Stimulated activated CD8-positive, alpha-beta memory T cell treated with anti-CD3 and anti-CD28 coated beads, Interleukin-4, amount 100 ng/mL, for 24 hours (primary cell): ENCODE measurements around the gene PMEPA1.

Experiments
- DNase-seq: peaks from one replicate; pipeline ENCODE4 v3.0.0-alpha.2; 2020; ENCODE audit warnings: low read depth

The PMEPA1 gene

DNA sequence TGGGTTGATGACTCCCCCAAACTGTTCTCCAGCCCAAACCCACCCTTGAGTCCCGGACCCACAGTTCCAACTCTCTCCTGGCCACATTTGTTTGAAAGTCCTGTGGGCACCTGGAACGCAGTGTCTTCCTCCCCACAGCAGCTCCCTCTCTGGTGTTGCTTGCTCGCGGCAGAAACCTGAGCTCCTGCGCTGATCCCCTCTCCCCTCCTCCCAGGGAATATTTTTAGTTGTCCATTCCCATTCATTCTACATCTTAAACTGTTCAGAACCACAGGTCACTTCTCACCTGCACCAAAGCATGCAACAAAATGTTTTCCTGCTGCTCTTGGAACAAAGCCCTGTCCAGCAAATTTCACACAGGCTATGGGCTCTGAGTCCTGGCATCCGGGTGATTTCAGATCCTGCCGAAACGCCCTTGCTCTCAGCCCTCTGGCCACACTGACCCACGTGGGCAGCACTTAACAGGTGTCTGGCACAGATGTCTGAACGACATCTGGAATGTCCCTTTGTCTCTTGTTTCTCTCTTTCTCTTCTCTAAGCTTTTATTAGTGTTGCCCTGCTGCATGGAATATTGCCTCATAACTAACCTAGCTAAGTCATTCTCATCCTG is 27.0 kb upstream of the PMEPA1 start:
- DNase-seq, result no peak

DNA sequence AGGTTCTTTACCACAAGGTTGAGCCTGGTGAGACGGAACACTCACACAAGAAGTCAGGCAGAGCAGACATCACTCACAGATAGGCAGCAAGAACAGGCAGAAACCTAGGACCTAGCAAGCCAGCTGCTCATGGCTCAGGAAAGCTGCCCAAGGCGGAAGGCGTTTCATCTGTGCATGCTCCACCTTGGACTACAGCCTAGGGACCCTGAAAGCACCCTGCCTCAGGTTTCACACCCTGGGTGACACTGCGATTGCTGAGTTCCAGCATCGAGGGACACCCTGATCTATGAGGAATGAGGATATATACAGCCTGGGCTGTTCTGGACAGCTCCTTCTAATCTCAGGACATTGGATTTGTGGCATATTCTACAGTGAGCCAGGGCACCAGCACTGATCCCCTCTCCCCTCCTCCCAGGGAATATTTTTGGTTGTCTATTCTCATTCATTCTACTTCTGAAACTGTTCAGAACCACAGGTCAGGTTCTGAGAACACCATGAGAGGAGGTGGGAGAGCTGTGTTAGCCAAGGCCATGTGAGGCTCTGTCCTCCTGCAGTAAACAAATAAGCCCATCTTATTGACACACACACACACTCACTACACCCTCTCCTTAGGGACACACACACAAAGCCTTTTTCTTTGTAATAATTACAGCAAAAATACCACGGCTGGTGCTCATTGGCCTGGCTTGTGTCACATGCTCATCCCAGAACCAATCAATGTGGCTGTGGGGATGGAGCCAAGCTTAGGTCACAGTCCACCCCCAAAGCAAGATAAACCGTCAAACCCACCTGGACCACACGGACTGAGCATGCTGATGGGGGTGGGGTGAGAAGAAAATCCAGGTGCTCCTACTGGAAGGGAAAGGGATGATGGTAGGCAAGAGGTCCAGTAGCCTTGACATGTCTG is 26.3 kb upstream of the PMEPA1 start:
- DNase-seq, result no peak

DNA sequence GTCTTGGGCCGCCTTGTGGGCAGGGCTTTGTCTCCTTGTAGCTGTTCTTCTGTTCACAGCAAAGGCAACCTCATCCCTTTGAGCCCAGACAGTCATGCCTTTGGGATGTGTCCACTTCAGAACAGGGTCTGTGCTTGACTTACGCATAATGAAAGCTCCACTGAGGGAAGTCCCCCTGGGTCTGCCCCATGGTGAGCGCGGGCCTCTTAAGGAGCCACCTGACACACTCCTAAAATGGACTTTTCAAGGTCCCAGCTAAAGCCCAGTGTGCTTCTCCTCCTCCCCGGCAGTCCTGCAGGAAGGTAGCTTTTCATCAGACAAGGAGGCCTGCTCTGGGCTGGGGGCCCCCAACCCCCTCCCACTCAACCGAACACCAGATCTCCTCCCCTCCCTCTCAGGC is 24.9 kb upstream of the PMEPA1 start:
- no peak for DNase-seq

DNA sequence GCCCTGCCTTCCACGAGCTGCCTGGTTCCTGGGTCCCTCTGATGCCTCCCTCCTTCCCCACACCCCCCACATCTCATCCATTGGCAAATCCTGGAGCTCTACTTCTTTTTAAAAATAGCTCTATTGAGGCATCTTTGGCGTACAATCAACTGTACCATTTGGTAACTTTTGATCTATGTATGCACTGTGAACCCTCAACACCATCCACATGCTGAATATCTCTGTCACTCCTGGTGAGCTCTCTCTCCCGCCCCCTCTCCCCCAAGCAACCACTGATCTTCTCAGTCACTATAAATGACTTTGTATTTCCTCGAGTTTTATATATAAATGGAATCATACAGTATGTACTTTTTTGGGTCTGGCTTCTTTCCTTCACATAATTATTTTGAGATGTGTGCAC is 22.4 kb upstream of the PMEPA1 start:
- DNase-seq, result no peak

DNA sequence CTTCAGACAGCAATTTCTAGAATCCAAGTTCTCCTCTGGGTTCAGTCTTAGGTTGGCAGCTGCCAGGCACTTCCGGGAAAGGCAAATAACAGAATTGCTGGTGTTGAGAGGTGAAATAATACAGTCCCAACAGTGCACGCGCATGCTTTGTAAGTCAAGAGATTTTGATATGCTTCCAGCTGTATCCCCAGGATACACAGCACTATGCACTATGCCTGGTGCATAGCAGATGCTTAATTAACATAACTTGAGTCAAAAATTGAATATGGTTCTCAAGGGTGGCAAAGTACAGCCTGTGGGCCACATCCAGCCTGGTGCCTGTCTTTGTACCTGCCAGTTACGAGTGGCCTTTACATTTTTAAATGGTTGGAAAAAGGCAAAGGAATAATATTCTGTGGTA is 18.9 kb upstream of the PMEPA1 start:
- DNase-seq, result no peak

DNA sequence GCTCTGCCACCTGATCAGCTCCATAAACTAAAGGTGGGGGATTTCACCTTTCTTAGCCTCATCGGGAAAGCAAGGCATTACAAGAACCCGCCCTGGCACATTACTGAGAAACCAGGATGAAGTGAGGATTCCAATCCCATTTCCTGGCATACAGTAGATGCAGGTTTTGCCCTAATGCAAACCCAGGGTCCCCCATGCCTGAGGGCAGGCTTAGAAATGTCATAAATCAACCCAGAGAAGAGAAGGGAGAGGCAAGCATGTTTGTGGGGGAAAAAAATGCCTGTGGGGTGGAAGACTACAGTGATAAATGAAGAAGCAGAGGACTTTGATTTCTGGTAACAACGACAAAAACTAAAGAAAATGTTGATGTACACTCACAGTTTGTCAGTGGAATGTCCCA is 18.0 kb upstream of the PMEPA1 start:
- DNase-seq, result no peak

DNA sequence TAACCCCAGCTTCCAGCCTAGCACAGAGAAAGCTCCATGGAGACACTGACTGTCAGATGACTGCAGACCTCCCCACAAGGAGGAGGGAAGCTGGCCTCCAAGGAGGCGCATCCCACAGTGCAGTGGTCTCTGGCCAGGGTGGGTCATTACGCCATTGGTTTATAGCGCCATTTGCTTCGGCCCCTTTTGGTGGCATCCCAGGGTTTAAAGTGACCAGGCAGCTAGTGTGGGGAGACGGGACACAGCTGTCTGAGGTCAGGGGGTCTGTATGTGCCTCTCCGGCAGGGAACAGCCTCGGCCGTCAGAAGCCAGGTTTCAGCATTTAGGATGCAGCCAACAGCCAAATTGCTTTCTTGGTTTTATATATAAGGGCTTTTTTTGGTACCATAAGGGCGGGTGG is 15.8 kb upstream of the PMEPA1 start:
- DNase-seq, result no peak

DNA sequence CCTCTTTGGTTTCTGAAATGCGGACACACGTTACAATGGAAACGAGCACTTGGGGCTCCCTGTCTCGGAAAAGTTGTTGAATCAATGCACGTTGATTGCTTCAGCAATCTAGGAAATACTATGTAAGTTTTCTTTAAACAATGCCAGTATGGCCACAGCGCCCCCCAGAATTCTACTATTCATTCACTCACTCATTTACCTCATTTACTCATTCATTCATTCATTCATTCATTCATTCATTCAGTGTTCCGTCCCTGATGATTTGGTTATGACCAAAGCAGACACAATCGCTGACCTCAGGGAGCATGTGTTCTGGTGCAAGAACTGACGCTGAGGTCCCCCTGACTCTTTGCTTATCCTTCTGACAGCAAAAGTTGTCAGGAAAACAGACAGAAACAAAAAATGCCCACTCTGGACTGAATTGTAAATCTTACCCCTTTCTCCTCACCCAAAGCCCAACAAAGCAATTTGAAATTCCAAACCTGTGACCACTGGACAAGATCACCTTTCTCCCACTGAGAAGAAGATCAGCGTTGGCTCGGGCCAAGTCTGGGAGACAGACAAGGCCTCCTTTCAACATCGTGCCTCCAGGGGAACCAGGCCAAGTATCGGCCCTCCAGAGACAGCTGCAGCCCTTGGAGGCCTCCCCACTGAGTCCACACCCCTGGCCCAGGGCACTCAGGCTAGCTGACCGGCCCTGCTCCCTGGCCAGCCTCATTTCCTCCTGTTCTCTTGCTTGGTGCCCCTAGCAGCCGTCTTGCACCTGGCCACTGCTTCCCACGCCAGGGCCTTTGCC is 15.0 kb upstream of the PMEPA1 start:
- DNase-seq, result no peak

DNA sequence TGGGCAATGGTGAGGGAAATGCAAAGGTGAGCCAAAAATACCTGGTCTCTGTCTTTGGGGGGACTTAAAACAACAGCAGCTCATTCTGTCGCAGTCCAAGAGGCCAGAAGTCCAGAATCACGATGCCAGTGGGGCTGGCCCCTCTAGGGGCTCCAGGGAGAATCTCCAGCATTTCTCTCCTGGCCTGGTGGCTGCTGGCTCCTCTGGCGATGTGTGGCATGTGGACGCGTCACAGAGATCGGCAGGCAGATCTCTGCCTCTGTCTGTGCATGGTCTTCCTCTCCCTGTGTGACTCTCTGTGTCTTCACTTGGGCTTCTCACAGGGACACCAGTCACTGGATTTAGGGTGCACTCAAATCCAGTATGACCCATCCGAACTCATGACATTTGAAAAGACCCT is 14.0 kb upstream of the PMEPA1 start:
- DNase-seq, result no peak

DNA sequence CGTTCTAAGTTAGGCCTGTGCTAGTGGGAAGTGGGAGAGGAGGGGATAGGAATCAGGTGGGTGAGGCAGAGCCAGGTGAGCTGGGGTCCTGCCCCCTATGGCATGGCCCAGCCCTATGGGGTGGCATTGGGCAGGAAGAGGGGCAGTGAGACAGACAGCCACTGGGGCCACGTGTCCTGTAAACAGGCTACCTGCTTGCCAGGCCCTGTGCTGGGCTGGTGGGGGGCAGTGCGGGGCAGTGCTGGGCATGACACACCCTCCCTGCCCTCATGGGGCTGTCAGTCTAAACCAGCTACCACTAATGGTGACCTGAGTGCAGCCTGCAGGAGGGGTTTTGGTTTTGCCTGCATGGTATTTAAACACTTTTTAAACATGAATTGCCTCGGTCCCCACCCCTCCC is 10.1 kb upstream of the PMEPA1 start:
- no peak for DNase-seq

DNA sequence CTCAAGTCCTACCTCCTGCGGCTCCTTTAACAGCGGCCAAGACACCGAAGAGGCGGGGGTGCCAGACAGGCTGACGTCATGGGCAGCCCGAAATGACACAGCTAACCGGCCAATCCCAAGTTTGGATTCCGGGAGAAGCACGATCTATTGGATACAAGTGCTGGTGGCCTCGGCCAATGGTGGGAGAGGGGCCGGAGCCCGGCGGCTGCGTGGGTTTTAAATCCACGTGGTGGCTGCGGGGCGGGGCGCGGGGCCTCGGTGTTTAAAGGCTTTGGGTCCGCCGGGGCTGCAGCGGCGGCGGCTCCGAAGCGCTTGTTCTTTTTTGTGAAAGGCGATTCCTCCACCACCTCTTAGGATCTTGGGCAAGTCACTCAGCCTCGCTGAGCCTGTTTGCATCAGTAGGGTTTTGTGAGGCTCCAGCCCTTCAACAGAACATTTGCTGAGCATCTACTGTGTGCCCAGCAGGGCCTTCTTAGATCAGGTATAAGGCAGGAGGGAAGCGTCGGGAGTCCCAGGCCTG is 8.7 kb upstream of the PMEPA1 start:
- DNase-seq, result peak; percentile 89

DNA sequence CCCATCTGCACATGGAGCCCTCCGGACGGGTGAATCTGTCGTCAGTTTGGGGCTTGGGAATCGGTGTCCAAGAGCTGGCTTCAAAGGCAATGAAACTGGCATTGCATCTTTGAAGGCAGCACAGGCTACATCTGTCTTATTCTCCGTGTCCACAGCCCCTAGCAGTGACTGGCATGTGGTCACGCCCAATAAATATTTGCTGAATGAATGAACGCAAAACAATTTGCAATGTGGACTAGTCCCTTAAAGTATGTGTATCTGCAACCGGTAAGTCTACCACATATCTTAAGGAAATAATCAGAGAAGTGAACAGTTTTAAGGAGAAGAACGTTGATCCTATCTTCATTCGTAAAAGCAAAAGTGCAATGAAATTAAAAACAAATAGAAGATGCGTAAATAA is 8.0 kb upstream of the PMEPA1 start:
- no peak for DNase-seq

DNA sequence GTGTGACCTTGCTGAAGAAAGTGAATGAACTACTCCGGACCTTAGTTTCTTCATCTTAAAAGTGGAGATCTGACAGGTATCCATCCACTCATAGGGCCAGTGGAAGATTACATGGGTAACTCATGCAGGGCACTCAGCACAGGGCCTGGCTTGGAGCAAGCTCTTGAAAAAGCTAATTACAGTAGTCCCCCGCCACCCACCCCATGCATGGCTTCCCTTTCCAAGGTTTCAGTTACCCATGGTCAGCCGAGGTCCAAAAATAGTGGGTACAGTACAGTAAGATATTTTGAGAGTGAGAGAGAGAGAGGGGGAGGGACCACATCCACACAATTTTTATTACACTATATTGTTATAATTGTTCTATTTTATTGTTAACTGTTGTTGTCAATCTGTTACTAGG is 7.1 kb upstream of the PMEPA1 start:
- DNase-seq, result no peak

DNA sequence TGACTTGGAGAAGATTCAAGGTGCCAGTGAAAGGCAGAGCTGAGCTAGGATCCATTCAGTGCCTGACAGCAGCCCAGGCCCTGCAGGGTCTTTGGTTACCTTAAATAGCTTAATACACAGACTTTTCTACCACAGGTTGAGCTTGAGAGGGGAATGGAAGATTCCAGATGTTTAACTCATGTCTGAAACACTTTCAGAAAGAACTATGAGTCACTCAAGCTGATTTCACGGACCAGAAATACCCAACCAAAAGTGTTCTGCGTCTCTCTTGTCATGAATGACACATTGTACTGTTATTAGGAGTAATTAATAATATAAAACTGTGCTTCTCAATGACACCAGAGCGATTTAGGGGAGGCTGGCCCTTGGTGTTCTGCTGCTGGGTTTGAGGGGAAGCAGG is 6.4 kb upstream of the PMEPA1 start:
- no peak for DNase-seq

DNA sequence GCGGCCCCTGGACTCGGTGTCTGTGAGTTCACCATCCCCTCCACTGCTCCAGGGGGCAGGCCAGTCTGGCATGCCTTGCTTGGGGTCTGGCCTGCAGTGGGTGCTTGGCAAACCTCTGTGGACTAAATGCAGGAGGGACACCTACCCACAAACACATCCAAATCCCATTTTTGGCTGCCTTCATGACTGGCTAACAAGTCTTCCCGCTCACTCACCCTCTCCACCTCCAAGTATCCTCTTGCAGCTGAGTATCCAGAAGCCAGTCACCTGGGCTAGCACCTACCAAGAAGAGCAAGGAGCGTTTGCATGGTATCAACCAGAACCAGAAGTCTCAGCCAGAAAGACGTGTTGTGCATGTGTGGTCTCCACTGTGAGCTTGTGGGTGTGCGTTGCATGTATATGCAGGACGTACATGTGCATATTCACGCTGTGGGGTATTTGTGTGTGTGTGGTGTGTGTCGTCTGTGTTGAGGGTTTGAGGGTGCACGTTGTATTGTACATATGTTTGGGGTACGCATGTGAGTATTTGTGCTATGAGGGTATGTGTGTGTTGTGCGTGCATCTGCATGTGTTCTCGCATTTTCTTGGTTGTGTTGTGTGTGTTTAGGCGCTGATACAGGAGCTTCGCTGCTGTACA is 5.6 kb upstream of the PMEPA1 start:
- DNase-seq, result no peak

DNA sequence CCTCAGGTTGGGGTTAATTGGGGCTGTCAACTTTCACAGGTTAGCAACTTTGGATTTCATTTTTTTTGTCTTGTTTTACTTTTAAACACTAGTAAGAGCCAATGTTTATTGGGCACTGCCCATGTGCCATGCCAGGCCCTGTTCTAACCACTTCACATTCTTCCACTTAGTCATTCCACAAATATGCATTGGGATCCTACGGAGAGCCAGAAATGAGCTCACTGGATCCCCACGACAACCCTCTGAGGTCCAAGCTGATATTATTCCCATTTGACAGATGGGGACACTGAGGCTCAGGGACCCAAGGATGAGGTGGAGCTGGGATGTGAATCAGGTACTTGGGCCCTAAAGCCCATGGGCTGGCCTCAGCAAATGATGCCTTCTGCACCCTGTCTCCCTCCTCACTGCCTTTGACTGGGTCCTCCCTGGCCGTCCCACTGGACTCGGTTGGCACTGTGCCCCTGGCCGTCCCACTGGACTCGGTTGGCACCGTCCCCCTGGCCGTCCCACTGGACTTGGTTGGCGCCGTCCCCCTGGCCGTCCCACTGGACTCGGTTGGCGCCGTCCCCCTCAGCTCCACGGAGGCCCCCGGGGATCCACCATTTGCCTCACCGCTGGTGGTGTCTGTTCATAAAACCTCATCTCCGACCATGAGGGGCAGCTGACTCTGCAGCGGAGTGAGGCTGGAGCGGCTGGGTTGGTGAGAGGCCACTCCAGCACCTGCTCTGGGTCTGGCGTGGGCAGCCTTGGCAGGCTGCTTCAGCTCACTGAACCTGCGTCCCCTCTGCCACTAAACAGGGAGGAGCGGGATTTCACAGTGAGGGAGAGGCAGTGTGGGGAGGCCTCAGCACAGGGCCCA is 4.8 kb upstream of the PMEPA1 start:
- DNase-seq, result no peak

DNA sequence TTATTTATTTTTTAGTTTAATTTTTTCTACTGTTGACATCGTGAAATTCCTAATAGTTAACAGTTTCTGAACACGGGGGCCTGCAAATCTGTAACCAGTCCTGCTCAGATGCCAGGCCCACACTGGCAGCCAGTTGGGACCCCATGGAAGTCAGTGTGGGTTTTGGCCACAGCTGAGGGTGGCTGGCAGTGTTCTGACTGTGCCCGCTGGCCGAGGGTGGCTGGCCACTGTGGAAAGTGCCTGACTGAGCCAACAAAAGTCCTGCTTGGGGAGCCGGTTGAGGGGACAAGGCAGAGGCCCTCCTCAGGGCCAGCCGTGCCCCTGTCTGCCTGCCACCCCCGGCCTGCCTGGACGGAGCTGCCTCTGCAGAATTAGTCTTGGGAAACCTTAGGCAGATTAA is 4.1 kb upstream of the PMEPA1 start:
- DNase-seq, result no peak

DNA sequence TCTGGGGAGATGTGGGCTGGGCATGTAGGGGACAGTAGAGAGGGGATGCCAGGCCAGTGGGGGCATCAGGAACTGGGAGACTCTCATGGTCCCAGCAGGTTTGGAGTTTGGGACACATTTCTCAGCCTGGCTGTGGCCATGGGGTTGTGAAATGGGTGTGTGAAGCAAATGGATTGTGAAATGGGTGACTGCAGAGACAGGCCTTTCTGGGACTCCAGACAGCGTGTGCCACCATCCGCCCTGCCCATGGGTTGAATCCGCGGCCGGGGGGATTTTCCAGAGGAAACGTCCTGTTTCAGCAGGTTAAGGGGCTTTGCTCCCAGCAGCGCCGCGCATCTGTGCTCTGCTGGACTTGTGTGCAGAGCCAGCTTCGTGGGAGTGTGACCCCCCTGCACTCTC is 3.7 kb upstream of the PMEPA1 start:
- DNase-seq, result no peak

DNA sequence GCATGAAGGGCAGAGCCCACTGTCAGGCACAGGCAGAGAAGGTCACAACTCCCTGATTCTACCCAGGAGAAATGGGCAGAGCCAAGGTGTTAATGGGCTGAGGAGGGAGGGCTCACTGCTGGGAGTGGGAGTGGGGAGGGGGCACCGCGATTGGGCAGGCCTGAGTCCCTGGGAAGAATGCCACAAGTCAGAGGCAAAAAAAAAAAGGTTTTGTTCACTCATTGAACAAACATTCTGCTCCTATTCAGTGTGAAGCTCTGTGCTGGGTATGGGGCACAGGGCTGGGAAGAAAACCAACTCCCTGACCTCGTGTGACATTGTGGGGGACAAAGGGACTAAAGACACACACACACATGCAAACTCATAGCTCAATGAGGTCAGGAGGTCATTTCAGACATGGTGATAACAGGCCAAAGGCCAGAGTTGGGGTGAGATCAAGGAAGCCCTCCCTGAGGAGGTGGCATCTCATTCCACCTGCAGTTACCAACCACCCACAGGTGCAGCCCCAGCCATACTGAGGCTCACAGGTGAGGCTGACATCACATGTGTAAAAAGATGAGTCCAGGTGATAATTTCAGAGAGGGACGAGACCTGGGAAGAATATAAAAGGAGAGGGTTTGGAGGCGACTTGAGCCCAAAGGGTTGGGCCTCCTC is 3.2 kb upstream of the PMEPA1 start:
- no peak for DNase-seq

DNA sequence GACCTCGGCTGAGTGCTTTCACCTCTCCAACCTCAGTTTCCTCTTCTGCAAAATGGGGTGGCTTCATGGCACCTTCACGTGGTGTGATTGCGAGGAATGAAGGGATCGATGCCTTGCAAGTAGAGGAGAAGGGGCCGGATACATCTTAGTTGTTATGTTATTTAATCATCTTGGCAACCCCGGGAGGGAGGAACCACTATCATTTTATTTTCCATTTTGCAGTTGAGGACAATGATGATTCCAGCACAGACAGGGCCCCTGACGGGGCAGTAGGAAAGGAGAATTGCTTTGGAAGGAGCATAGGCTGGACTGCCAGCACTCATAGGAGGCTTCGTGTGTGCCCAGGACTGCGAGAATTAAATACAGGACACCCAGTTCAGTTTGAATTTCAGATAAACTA is 2.5 kb upstream of the PMEPA1 start:
- no peak for DNase-seq

DNA sequence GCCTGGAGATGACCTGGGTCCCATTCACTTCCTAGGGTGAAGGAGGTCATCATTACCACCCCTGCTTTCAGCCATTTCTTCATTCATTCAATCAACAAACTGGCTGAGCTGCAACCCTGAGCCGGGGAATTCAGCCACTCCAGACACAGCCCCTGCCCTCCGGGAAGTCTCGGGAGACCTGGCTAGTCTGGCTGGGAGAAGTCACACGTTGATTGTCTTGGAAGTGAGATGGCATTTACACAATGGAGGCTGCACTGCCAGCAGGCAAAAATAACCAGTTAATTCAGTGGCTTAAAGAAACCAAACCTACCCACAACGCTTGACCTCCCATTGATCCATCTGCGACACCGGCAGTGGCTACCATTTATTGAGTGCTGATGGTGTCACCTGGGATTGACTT is 2.0 kb upstream of the PMEPA1 start:
- no peak for DNase-seq
